GM21526 (cell line): ENCODE measurements around the gene UQCRC1.

ENCODE experiments used
- ATAC-seq: cut with Tn5 transposase; IDR thresholded peaks from one replicate; pipeline ENCODE4 v1.9.1; 2021; ENCODE audit warnings: moderate library complexity; ENCODE audit not compliant: unreplicated experiment, low FRiP score

The UQCRC1 gene

DNA sequence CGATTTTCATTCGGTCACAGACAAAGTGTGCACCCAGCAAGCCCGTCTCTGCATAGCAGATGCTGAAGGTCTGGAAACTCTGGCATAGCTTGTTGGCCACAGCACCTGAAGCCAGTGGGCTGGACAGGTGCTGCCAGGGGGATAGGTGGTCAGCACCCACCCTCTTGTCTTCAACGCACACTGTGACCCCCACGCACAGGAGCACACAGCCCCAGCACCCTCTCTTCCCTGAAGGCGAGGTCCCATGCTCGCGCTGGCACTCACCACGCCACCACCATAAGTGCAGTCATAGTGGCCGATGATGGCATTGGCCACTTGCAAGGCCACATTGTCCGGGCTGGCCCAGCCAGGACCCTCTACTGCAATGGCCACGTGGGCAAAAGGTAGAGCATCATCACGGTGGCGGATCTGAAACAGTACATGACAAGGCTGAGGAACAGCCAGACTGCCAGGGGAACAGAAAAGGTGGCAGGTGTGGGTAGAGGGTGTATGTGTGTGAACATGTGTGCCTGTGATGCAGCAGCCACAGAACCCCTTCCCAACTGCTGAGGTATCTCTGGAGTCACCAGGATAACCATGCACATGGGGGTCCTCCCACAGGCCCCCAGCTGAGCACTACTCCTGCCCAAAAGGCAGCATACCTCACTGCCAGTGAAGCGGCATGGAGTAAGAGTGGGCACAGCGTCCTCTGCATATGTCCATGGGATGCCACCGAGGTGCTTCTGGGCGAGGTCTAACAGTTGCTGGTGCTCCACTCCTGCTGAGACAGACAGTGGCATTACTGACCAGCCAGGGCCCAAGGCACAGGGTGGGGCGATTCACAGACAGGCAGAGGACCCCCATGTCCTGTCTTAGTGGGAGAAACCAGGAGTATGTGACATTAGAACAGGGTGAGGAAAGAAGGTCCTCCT is 8.5 kb downstream of the UQCRC1 start:
- ATAC-seq, result no peak

- no peak for ATAC-seq
Measured at GRCh38 chr3:48599509-48600285, 9.7 kb downstream of the UQCRC1 start.

GRCh38 chr3:48599077-48599501 is 10.4 kb downstream of the UQCRC1 start:
- no peak for ATAC-seq

DNA sequence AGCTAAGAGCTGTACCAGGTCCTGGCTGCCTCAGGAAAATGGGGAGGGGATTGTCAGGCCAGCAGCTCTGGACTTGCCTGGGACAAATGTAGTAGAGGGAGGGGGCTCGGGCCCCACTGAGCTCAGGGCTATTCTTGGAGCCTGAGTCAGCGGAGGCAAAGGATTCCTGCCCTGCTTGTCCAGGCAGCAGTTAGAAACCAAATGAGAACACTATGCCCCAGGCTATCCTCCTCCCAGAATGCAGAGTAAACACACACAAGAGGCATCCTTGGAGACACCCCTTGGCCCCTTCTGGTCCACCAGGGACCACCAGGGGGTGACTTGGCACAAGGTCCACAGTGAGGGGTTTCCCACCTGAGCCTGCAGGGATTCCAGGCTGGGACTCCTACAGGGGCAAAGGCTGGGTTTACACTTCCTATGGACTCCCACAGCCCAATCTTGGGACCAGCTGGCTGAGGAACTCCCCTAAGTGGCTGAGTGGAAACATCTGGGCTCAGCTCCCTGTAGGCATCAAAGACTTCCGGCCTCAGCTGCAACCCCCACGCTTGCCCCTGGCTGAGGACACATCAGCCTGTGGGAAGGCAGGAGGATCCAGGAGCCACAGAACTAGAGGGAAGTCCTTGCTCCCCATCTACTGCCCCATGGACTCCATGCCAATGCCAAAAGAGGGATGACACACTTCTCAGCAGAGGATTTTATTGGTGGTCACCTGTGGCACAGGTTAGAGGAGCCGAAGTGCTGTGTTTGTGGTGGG is 10.9 kb downstream of the UQCRC1 start:
- ATAC-seq, result no peak

DNA sequence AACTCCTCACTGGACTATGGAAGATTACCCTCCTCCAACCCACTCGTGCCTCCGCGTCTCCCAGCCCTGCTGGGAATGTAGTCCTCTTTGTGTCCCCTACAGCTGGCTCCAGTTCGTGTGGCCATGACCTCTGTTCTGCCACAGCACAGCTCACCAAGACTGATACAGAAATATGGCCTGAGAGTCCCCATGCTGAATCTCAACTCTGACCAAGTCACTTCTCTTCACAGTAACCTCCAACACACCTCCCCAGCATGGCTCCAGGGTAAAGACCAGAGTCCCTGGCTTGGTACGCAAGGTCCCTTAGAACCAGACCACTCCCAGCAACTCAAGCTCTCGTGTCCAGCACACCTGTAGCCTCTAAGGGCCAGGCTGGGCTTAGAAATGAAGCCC is 12.0 kb downstream of the UQCRC1 start:
- ATAC-seq, result no peak

DNA sequence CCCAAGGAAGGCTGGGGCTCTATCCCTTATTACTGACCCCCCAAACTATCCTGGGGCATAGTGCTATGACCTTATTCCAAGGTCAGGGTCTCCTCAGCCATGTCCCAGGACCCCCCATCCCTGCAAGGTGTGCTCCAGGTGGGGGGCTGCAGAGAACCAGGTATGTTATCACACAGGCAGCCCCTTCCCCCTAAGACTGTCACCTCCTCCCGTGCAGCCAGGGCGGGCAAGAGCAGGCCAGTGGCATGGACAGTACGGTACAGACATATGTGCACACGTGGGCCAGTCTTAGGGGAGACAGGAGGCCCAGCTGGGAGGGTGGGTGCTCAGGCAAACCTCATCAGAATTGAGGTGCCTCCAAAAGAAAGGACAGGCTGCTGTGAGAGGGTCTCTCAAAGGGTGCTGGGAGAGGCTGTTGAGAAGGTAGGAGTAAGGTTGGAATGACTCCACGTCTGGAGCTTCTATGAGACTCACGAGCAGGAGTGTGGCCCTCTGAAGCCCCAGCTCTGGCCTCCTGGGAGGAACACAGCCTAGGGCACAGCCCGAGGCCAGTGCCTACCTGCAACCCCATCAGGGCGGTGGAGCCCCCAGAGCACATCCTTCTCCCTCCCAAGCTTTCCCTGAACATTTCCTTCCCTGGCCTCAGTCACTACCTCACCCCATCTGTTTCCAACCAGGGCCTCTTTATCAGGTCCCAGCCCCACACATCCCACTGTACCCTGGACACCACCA is 12.6 kb downstream of the UQCRC1 start:
- ATAC-seq, result no peak

DNA sequence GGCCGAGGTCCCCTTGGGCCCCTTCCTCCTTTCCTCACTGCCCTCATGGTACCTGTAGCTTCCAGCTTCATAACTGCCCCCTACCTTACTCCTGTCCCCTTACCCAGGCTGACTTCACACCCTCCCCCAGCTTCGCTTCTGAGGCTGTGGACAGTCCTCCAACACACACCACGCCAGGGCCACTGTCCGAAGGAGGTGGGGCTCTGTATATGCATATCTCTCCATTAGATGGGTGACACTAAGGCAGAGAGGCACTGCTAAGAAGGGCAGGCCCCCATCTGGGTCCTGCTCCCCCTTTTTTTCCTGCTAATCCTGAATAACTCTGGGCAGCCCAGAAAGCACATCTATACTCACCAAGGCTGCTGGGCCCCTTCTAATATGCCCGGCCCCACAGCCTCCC is 13.3 kb downstream of the UQCRC1 start:
- ATAC-seq, result no peak

GRCh38 chr3:48595526-48596121 is 13.8 kb downstream of the UQCRC1 start:
- ATAC-seq, result no peak

DNA sequence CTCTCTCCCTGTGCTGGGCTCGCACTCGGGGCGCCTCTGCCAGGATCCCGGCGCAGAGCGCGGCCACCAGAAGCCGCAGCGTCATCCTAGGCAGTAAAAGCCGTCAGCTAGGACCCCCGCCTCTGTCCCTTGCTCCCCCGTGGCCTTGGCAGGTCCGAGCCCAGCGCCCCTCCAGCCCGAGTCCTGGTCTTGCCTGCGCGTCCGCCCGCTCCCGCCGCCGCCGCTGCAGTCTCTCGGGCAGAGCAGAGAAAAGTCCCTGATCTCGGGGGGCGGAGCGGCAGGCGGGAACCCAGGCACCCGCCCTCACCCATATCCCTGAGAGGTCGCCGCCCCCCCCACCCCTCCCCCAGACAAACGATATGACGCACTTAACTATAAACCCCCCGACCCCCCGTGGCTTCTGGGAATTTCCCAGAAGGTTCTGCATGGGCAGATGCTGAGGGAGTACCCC is 14.3 kb downstream of the UQCRC1 start, which contains the start of gene COL7A1:
Gene COL7A1, minus strand, starts transcription at position 255 of the 451 bp plus-strand sequence. Its CDS starts 170 bp downstream, at position 85.
- ATAC-seq, result no peak

GRCh38 chr3:48594417-48595049 is 14.9 kb downstream of the UQCRC1 start:
- no peak for ATAC-seq

DNA sequence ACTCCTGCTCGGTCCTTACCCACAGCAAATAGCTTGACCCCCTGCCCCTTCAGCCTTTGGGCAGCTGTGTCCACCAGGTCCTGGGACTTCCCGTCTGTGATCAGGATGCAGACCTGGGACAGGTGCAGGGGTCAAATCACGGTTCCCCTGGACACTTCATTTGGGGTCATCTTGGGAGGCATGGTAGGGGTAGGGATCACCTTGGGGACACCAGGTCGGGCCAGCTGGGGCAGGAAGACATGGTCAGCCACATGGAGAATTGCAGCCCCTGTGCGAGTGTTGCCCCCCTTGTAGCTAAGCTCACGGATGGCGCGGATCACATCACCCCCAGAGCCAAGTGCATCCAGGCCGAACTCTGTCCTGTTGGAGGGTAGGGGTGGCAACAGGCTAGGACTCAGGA is 16.1 kb downstream of the UQCRC1 start:
- ATAC-seq, result no peak

- no peak for ATAC-seq
Measured at GRCh38 chr3:48592519-48593087, 16.8 kb downstream of the UQCRC1 start.

- no peak for ATAC-seq
Measured at GRCh38 chr3:48591886-48592518, 17.4 kb downstream of the UQCRC1 start.

DNA sequence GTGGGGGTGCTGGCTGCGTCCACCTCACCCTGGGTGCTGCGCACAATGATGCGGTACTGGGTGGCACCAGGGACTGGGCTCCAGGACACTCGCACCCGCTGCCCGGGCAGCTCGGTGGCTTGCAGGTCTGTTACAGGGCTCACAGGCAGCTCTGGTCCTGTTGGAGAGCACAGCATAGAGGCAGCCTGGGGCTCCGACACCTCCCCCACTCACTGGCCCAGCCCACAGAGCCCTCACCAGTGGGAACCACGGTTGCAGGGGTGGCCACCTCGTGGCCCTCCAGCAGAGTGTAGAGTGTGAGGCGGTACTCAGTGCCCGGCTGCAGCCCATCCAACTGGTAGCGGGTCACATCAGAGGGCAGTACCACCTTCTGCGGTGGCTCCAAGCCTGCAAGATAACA is 18.0 kb downstream of the UQCRC1 start:
- no peak for ATAC-seq

- ATAC-seq, result no peak
Measured at GRCh38 chr3:48588230-48588629, 21.2 kb downstream of the UQCRC1 start.

GRCh38 chr3:48587686-48588085 is 21.8 kb downstream of the UQCRC1 start:
- no peak for ATAC-seq

- ATAC-seq, result no peak
Measured at GRCh38 chr3:48585411-48585810, 24.0 kb downstream of the UQCRC1 start.

- ATAC-seq, result no peak
Measured at GRCh38 chr3:48584836-48585235, 24.6 kb downstream of the UQCRC1 start.
